HEK293T (cell line): ENCODE measurements around the gene SUB1.

Source experiments
- FOXA1 ChIP-seq: fragments of 450-650 bp; IDR thresholded peaks from 2 replicates; pipeline ENCODE4 v1.6.1; 2016; ENCODE audit warnings: mild to moderate bottlenecking
- HDGF ChIP-seq: fragments of 450-650 bp; IDR thresholded peaks from 2 replicates; pipeline ENCODE4 v1.6.1; 2017; ENCODE audit warnings: antibody characterized with exemption, borderline replicate concordance
- L3MBTL2 ChIP-seq: fragments of 450-650 bp; conservative IDR thresholded peaks from 2 replicates; pipeline ENCODE4 v1.6.1; 2016; ENCODE audit warnings: mild to moderate bottlenecking
- NFRKB ChIP-seq: fragments of 450-650 bp; IDR thresholded peaks from 2 replicates; pipeline ENCODE4 v1.6.1; 2016; ENCODE audit warnings: mild to moderate bottlenecking, moderate library complexity
- SP1 ChIP-seq: fragments of 450-650 bp; IDR thresholded peaks from 2 replicates; pipeline ENCODE4 v1.6.1; 2017
- SUZ12 ChIP-seq: fragments of 450-650 bp; IDR thresholded peaks from 2 replicates; pipeline ENCODE4 v1.6.1; 2016; ENCODE audit warnings: mild to moderate bottlenecking
- ZNF384 ChIP-seq: fragments of 450-650 bp; IDR thresholded peaks from 2 replicates; pipeline ENCODE4 v1.6.1; 2016
- TF ChIP-seq, protein P1 (sequence below): fragments of 450-650 bp; IDR thresholded peaks from 2 replicates; pipeline ENCODE4 v1.6.1; 2016

GRCh38 chr5:32621256-32621655 is 35.9 kb downstream of the SUB1 start:
- TF ChIP-seq HDGF: no peak
- TF ChIP-seq NFRKB: no peak
- TF ChIP-seq, protein P1, sequence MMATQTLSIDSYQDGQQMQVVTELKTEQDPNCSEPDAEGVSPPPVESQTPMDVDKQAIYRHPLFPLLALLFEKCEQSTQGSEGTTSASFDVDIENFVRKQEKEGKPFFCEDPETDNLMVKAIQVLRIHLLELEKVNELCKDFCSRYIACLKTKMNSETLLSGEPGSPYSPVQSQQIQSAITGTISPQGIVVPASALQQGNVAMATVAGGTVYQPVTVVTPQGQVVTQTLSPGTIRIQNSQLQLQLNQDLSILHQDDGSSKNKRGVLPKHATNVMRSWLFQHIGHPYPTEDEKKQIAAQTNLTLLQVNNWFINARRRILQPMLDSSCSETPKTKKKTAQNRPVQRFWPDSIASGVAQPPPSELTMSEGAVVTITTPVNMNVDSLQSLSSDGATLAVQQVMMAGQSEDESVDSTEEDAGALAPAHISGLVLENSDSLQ: no peak
- TF ChIP-seq SUZ12: no peak
- no peak for TF ChIP-seq FOXA1
- TF ChIP-seq ZNF384: no peak
- TF ChIP-seq SP1: no peak
- no peak for TF ChIP-seq L3MBTL2
